HG03354 (cell line): ENCODE data around the gene KIAA0513.
A peak's percentile ranks its signal among the peaks of the same experiment; 100 is the strongest.
"Not testable (repeated sequence)": the region's sequence is repeated elsewhere in the genome, so short reads cannot be mapped to it uniquely, and the experiment has no call there.

Experiments used
- ATAC-seq: cut with Tn5 transposase; IDR thresholded peaks from one replicate; pipeline ENCODE4 v1.9.1; 2021; ENCODE audit warnings: mild to moderate bottlenecking; ENCODE audit not compliant: unreplicated experiment, poor library complexity, severe bottlenecking

Gene KIAA0513

DNA sequence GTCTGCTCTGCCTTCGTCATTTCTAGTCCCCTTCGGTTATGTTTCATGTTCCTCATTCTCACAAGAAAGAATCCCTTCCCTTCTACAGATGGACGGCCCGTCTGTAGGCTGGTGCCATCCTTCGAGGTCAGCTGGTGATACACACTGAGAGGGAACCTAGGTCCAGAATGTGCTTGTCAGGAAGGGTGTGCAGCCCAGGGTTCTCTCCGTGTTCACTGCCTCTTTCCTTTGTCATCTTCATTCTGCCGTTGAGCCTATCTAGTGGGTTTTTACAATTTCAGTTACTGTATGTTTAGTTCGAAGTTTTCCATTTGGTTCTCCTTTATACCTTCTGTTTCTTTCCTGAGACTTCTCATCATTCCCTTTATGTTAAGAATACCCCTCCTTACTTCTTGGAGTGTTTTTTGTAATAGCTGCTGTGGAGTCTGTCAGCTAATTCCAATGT lies 18.9 kb downstream of the KIAA0513 start:
- ATAC-seq, result no peak

GRCh38 chr16:85046931-85047866 lies 19.6 kb downstream of the KIAA0513 start:
- ATAC-seq, result no peak

- no peak for ATAC-seq
Observed at GRCh38 chr16:85047867-85048455, 20.4 kb downstream of the KIAA0513 start.

GRCh38 chr16:85048921-85049562 lies 21.4 kb downstream of the KIAA0513 start:
- no peak for ATAC-seq

DNA sequence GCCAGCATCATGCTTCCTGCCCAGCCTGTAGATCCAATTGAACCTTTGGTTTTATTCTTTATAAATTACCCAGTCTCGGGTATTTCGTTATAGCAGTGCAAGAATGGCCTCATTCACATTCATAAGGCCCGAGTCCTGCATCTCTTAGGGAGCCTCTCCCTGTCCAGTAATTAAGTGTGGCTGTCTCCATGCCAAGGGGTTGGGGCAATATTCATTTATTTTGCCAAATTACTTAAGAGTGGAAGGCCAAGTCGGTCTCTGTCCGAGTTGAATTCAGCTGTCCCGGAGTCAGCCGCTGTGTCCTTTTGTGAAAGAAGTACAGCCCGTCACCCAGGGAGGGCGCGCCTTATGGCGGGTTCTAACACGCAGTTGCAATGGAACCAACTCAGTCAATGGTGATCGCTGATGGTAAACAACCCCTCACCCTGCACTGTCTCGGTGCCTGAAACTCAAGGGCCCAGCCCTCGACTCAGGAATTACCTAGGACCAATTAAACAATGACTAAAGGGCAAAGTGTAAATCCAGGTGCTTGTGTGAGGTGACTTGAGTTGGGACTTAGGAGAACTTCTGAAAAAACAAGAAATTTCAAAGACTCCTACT lies 22.2 kb downstream of the KIAA0513 start:
- no peak for ATAC-seq

GRCh38 chr16:85051067-85051581 lies 23.5 kb downstream of the KIAA0513 start:
- no peak for ATAC-seq

- ATAC-seq, result no peak
Observed at GRCh38 chr16:85051683-85052082, 24.1 kb downstream of the KIAA0513 start.

- no peak for ATAC-seq
Observed at GRCh38 chr16:85052536-85052935, 24.9 kb downstream of the KIAA0513 start.

GRCh38 chr16:85054321-85054720 lies 26.7 kb downstream of the KIAA0513 start:
- not testable (repeated sequence) for ATAC-seq

DNA sequence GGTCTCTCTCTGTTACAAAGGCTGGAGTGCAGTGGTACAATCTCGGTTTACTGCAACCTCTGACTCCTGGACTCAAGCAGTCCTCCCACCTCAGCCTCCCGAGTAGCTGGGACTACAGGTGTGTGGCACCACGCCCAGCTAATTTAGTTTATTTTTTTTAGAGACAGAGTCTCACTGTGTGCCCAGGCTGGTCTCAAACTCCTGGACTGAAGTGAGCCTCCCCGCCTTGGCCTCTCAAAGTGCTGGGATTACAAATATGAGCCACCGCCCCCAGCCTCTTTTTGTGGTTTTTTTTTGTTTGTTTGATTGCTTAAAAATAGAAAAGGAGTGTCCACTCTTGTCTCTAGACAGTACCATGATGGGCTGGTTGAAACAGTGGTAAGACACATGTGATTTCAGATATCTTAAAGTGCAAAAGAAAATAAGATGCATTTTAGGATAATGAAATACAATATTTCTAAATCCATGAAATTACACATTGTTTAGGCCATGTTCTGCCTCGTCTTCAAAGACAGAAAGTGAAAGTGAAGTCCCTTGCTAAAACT lies 27.4 kb downstream of the KIAA0513 start:
- no peak for ATAC-seq

- peak; percentile 86 for ATAC-seq
Observed at GRCh38 chr16:85055493-85056210, 28.1 kb downstream of the KIAA0513 start.

DNA sequence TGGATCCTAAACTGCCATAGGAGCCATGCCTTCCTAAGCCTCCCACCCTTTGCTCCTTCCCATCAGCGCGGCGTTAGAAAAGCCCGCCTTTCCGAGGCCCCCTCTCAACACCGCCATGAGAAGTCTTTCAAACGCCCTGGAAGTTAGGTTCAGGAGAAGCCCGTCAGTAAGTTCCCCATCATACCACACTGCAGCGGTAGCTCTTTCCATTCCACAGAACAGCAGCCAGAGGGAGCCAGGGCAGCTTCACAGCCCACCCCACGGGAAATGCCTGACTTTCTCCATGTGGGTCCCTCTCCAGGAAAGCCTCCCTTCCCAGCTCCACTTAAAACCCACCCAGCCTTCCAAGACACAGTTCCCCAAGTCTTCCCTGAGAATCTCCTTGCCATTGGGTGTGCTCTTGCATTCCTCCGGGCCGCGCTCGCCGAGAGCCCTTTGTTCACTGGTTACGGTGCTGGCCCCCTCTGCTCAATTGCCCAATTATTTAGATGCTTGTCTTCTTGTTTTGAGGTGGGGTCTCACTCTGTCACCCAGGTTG lies 28.7 kb downstream of the KIAA0513 start:
- ATAC-seq, result no peak

GRCh38 chr16:85057212-85057889 lies 29.8 kb downstream of the KIAA0513 start:
- no peak for ATAC-seq

- ATAC-seq, result no peak
Observed at GRCh38 chr16:85057948-85058347, 30.4 kb downstream of the KIAA0513 start.

- ATAC-seq, result no peak
Observed at GRCh38 chr16:85058909-85059308, 31.3 kb downstream of the KIAA0513 start.

- ATAC-seq, result no peak
Observed at GRCh38 chr16:85061566-85061965, 34.0 kb downstream of the KIAA0513 start.

GRCh38 chr16:85062323-85062722 lies 34.7 kb downstream of the KIAA0513 start:
- ATAC-seq, result no peak

- ATAC-seq, result no peak
Observed at GRCh38 chr16:85062845-85063244, 35.2 kb downstream of the KIAA0513 start.
